HepG2 (cell line): ENCODE measurements around the gene RNF182. TPM values are rescaled to one million over a fixed set of nuclear protein-coding genes. Genes with fewer than 3 reads are reported as not detected.

ENCODE experiments used
- ATAC-seq: fragments of 200-7000 bp; cut with Tn5 transposase; 3 replicates; pipeline ENCODE4 v1.9.1; 2020; ENCODE audit warnings: mild to moderate bottlenecking, moderate library complexity
- BruUV-seq: library from RNA; stranded (reverse); fragments of 400-500 nt; replicated peaks from 2 replicates; lab custom pipeline; 2021; lab: Mats Ljungman, UMichigan
- CTCF ChIA-PET: fragments of 300-600 bp; formaldehyde crosslinking; extraction: SDS; loops from one replicate; lab custom pipeline; 2021; ENCODE audit warnings: low total read pairs, inconsistent platforms, low intra/inter-chr PET ratio; lab: Yijun Ruan, JAX
- POLR2A ChIA-PET: fragments of 350-600 bp; sonication (Branson Sonifier 250); formaldehyde crosslinking; loops from one replicate; lab custom pipeline; 2020; ENCODE audit warnings: antibody characterized with exemption, inconsistent platforms; lab: Yijun Ruan, JAX
- DNase-seq: peaks from one replicate; pipeline ENCODE4 v3.0.0-alpha.2; 2015; ENCODE audit warnings: low spot score
- FAIRE-seq: peaks from 3 replicates; lab custom pipeline; 2011; peaks lifted over from hg19 to GRCh38; lab: Jason Lieb, UNC
- H2AFZ ChIP-seq: one replicate; pipeline ENCODE4 v1.6.1; 2011; ENCODE audit warnings: low read length, inconsistent platforms
- H3K27ac ChIP-seq: fragments of 300-600 bp; 3 replicates; pipeline ENCODE4 v1.8.0; 2011; ENCODE audit warnings: mixed run types, mild to moderate bottlenecking, mixed read lengths, low read length, inconsistent platforms; ENCODE audit not compliant: insufficient read depth; ENCODE audit errors: extremely low read length
- H3K27me3 ChIP-seq, 2 experiments: fragments of 200-600 bp in 1 of 2; 2 replicates in 1 of 2; 3 replicates in 1 of 2; pipeline versions ENCODE4 v1.6.0 to v1.8.0; 2011; ENCODE audit warnings: low read length in 2 of 2, mild to moderate bottlenecking in 2 of 2, moderate library complexity in 2 of 2, inconsistent platforms in 1 of 2; ENCODE audit not compliant: insufficient read depth in 2 of 2, control insufficient read depth in 1 of 2
- H3K36me3 ChIP-seq, 2 experiments: fragments of 200-600 bp in 1 of 2; replicated peaks in 1 of 2; 2 replicates in 1 of 2; 3 replicates in 1 of 2; pipeline versions ENCODE4 v1.5.1 to v1.8.0; 2011; ENCODE audit warnings: low read length in 2 of 2, inconsistent platforms in 1 of 2; ENCODE audit not compliant: insufficient read depth in 2 of 2, control insufficient read depth in 1 of 2
- H3K4me1 ChIP-seq: 2 replicates; pipeline ENCODE4 v1.5.1; 2012; ENCODE audit warnings: low read length, inconsistent platforms; ENCODE audit not compliant: insufficient read depth
- H3K4me2 ChIP-seq: 2 replicates; pipeline ENCODE4 v1.6.0; 2011; ENCODE audit warnings: low read depth, low read length, inconsistent platforms
- H3K4me3 ChIP-seq, 3 experiments: fragments of 200-600 bp in 1 of 3; sonication (generic), shearing (Covaris generic) in 1 of 3; replicated peaks in 1 of 3; 2 replicates each; pipeline ENCODE4 v1.5.1; 2011 to 2016; ENCODE audit warnings: low read length in 3 of 3, inconsistent platforms in 2 of 3, low read depth in 2 of 3, mild to moderate bottlenecking in 2 of 3, control low read depth in 1 of 3, mixed read lengths in 1 of 3; ENCODE audit not compliant: insufficient read depth in 1 of 3
- H3K79me2 ChIP-seq: one replicate; pipeline ENCODE4 v1.6.1; 2011; ENCODE audit warnings: low read length, inconsistent platforms; ENCODE audit not compliant: insufficient read depth
- H3K9ac ChIP-seq: 2 replicates; pipeline ENCODE4 v1.6.0; 2011; ENCODE audit warnings: mild to moderate bottlenecking, low read depth, low read length, inconsistent platforms; ENCODE audit not compliant: insufficient read depth
- H3K9me3 ChIP-seq: 2 replicates; pipeline ENCODE4 v1.5.1; 2012; ENCODE audit warnings: mild to moderate bottlenecking, low read length
- H4K20me1 ChIP-seq: 2 replicates; pipeline ENCODE4 v1.6.0; 2011; ENCODE audit warnings: inconsistent platforms, mild to moderate bottlenecking, low read length, moderate library complexity; ENCODE audit not compliant: insufficient read depth
- NFYC ChIP-seq: IDR thresholded peaks from 2 replicates; pipeline ENCODE4 v1.6.1; 2016; ENCODE audit warnings: missing genetic modification reagents, missing compliant biosample characterization
- ZFP90 ChIP-seq: sonication (generic); formaldehyde crosslinking; IDR thresholded peaks from 2 replicates; pipeline ENCODE4 v1.8.0; 2022; ENCODE audit warnings: missing genetic modification reagents, mild to moderate bottlenecking, inconsistent platforms, borderline replicate concordance
- ZNF558 ChIP-seq: sonication (generic); formaldehyde crosslinking; IDR thresholded peaks from 2 replicates; pipeline ENCODE4 v1.9.0; 2022; ENCODE audit warnings: mild to moderate bottlenecking, missing genetic modification reagents, borderline replicate concordance
- ZSCAN31 ChIP-seq: sonication (generic); formaldehyde crosslinking; IDR thresholded peaks from 2 replicates; pipeline ENCODE4 v1.5.0; 2020; ENCODE audit warnings: low read depth, mild to moderate bottlenecking, missing genetic modification reagents
- WGBS: methylation state at CpG from one replicate; pipeline ENCODE4 v1.1.6; 2017; ENCODE audit warnings: low lambda C conversion rate; 5-methylcytosine and 5-hydroxymethylcytosine counted together
- in situ Hi-C: cut with HindIII; loops from 2 replicates; pipeline ENCODE4 v1.10.0; 2017; ENCODE audit warnings: low pct_unique_long_range_greater_than_20kb; ENCODE audit not compliant: extremely low pct_ligation_motif_present
- intact Hi-C: fragments of 100-400 bp; cut with micrococcal nuclease; formaldehyde crosslinking; loops from one replicate; pipeline ENCODE4 v1.10.0; 2022; ENCODE audit not compliant: unreplicated experiment
- polyA plus RNA-seq, 8 experiments: library from polyadenylated mRNA; depleted of rRNA in 3 of 8; stranded (reverse) in 7 of 8; unstranded in 1 of 8; fragments of >200 nt; fragmentation: Illumina TruSeq in 4 of 8; extraction: Trizol in 4 of 8; gene quantifications; 2 replicates each; pipeline versions ENCODE4 v1.2.1 to v1.2.3, GENCODE V29; 2011 to 2016; ENCODE audit warnings: low read depth in 4 of 8, missing spikeins in 1 of 8, mixed read lengths in 1 of 8; ENCODE audit not compliant: insufficient read depth in 1 of 8
- total RNA-seq, 5 experiments: library from RNA; depleted of rRNA; stranded (reverse); fragments of >200 nt; fragmentation: Illumina TruSeq; extraction: Trizol; gene quantifications; 2 replicates each; pipeline ENCODE4 v1.2.3, GENCODE V29; 2016; ENCODE audit warnings: low read depth in 1 of 5
- TF ChIP-seq, protein P1 (sequence below): sonication (generic); formaldehyde crosslinking; IDR thresholded peaks from 2 replicates; pipeline ENCODE4 v1.5.1; 2020; ENCODE audit warnings: missing genetic modification reagents, mild to moderate bottlenecking, borderline replicate concordance
- TF ChIP-seq, protein P2 (sequence below): IDR thresholded peaks from 2 replicates; pipeline ENCODE4 v1.6.1; 2016; ENCODE audit warnings: control low read depth
- TF ChIP-seq, protein P3 (sequence below): sonication (generic); formaldehyde crosslinking; IDR thresholded peaks from 2 replicates; pipeline ENCODE4 v1.9.0; 2021; ENCODE audit warnings: missing genetic modification reagents, mild to moderate bottlenecking, borderline replicate concordance

Gene RNF182
- total and polyA plus RNA-seq, 2 of the 13 experiments (the other 11 are each of a cell fraction or from before 2014, with no cell fraction given) = not detected

DNA sequence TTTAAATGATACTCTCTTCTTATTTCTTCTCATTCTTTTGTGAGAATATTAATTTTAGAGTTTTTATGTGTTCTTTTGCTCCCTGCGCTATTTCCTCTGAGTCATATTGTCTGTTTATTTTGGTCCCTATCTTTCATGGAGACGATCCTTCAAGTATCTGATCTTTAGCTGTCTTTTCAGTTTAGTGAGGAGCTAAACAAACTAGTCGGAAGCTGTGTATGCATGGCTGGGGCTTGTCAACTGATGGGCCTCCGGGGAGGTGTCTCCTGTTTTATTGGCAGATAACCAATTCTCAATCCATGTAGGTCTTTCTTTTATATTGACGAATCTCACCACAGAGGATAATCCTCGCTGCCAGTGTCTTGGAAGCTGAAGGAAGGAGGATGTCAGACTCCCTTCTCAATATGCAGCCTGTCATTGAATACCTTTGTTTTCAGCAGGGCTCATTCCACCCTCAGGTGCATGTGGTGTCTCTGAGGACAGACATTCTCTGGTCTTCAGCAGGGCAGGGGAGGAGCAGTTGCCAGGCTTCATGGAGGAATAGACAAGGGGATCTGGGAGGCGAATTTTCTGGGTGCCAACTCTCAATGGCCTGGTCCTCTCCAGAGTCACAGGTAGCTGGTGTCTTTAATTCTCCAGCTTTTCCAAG is 64.9 kb downstream of the RNF182 start:
- no peak overlapping the region for H3K4me2 ChIP-seq
- ChIA-PET POLR2A (no interaction called here), CTCF (no interaction called here)
- no peak overlapping the region for H3K4me3 ChIP-seq
- H4K20me1 ChIP-seq = no peaks in the 10 kb centered on the region
- in situ Hi-C loops (no loop called here), intact Hi-C loops (no loop called here)
- H3K9me3 ChIP-seq = no peaks in the 10 kb centered on the region
- H2AFZ ChIP-seq = no peak overlapping the region
- TF ChIP-seq, protein P1, sequence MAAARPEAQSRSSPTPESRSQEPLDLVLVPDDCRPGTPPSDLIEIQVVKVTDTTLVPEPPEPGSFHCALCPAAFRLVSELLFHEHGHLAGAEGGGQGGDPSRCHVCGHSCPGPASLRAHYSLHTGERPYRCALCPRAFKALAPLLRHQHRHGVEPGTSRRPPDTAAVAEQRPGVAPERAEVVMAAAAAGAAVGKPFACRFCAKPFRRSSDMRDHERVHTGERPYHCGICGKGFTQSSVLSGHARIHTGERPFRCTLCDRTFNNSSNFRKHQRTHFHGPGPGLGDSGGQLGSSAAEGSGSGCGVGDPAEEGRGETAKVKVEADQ = no peak
- TF ChIP-seq, protein P2, sequence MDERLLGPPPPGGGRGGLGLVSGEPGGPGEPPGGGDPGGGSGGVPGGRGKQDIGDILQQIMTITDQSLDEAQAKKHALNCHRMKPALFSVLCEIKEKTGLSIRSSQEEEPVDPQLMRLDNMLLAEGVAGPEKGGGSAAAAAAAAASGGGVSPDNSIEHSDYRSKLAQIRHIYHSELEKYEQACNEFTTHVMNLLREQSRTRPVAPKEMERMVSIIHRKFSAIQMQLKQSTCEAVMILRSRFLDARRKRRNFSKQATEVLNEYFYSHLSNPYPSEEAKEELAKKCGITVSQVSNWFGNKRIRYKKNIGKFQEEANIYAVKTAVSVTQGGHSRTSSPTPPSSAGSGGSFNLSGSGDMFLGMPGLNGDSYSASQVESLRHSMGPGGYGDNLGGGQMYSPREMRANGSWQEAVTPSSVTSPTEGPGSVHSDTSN = no peak
- no peak for TF ChIP-seq NFYC (CRISPR knock-in tag)
- no peak for TF ChIP-seq ZSCAN31 (CRISPR knock-in tag)
- TF ChIP-seq, protein P3, sequence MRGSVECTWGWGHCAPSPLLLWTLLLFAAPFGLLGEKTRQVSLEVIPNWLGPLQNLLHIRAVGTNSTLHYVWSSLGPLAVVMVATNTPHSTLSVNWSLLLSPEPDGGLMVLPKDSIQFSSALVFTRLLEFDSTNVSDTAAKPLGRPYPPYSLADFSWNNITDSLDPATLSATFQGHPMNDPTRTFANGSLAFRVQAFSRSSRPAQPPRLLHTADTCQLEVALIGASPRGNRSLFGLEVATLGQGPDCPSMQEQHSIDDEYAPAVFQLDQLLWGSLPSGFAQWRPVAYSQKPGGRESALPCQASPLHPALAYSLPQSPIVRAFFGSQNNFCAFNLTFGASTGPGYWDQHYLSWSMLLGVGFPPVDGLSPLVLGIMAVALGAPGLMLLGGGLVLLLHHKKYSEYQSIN (CRISPR knock-in tag) = no peak
- no peak for TF ChIP-seq ZFP90 (CRISPR knock-in tag)
- TF ChIP-seq ZNF558 = no peak
- ATAC-seq (no peak), FAIRE-seq (no peak), DNase-seq (no peak)
- H3K9ac ChIP-seq = no peak overlapping the region
- BruUV-seq = no TSS peak
- no peaks in the 10 kb centered on the region for H3K4me1 ChIP-seq
- H3K27me3 ChIP-seq = peaks cover 0 to 25% of the 10 kb centered on the region in 2 experiments; a peak in 3 of 5 replicates
- no peaks in the 10 kb centered on the region for H3K36me3 ChIP-seq
- WGBS = 2% methylated on average over 7 of the region's 7 CpGs
- no peaks in the 10 kb centered on the region for H3K79me2 ChIP-seq
- H3K27ac ChIP-seq = no peak overlapping the region
